H1 (cell line): ENCODE data around the gene PRX. TPM values are rescaled to one million over a fixed set of nuclear protein-coding genes. Genes with fewer than 3 reads are reported as not detected.

Experiments
- CTCF ChIA-PET: fragments of 300-600 bp; sonication (Branson Sonifier 250); formaldehyde crosslinking; loops from one replicate; lab custom pipeline; 2021; ENCODE audit not compliant: partially characterized antibody; lab: Charles Lee
- POLR2A ChIA-PET: fragments of 300-600 bp; sonication (Branson Sonifier 250); formaldehyde crosslinking; loops from one replicate; lab custom pipeline; 2021; ENCODE audit warnings: inconsistent platforms; ENCODE audit not compliant: partially characterized antibody; lab: Charles Lee
- DNase-seq, 2 experiments: peaks; one replicate each; pipeline versions ENCODE4 v3.0.0 to v3.0.0-alpha.2; 2010 to 2022; ENCODE audit warnings: low spot score in 2 of 2, low read depth in 1 of 2, mixed read lengths in 1 of 2
- FAIRE-seq: peaks from 2 replicates; lab custom pipeline; 2011; peaks lifted over from hg19 to GRCh38; lab: Jason Lieb, UNC
- H2AFZ ChIP-seq: 2 replicates; pipeline ENCODE4 v1.8.1; 2012; ENCODE audit warnings: low read length, inconsistent platforms
- H2AK5ac ChIP-seq: 2 replicates; pipeline ENCODE4 v1.6.1; 2013; ENCODE audit warnings: low read depth, low read length
- H2BK120ac ChIP-seq: replicated peaks from 2 replicates; pipeline ENCODE3; 2013; ENCODE audit warnings: low read depth, low read length, inconsistent platforms
- H2BK12ac ChIP-seq: 2 replicates; pipeline ENCODE4 v1.6.1; 2013; ENCODE audit warnings: low read depth, low read length
- H2BK15ac ChIP-seq: 2 replicates; pipeline ENCODE4 v1.6.1; 2013; ENCODE audit warnings: low read length
- H2BK20ac ChIP-seq: 2 replicates; pipeline ENCODE4 v1.6.1; 2013; ENCODE audit warnings: low read length
- H2BK5ac ChIP-seq: 2 replicates; pipeline ENCODE4 v1.6.1; 2013; ENCODE audit warnings: low read depth, low read length
- H3K14ac ChIP-seq: 2 replicates; pipeline ENCODE4 v1.6.1; 2013; ENCODE audit warnings: inconsistent platforms; ENCODE audit not compliant: insufficient read length
- H3K18ac ChIP-seq: 2 replicates; pipeline ENCODE4 v1.6.1; 2013; ENCODE audit warnings: low read length; ENCODE audit errors: extremely low read depth
- H3K23ac ChIP-seq: 2 replicates; pipeline ENCODE4 v1.6.1; 2013; ENCODE audit warnings: inconsistent platforms; ENCODE audit not compliant: insufficient read length
- H3K23me2 ChIP-seq: 2 replicates; pipeline ENCODE4 v1.6.1; 2013; ENCODE audit warnings: low read depth, low read length
- H3K27ac ChIP-seq: 2 replicates; pipeline ENCODE4 v1.6.1; 2011; ENCODE audit warnings: low read depth, low read length, inconsistent platforms
- H3K27me3 ChIP-seq, 4 experiments: replicated peaks in 1 of 4; 1 replicate in 1 of 4; 2 replicates in 3 of 4; pipeline versions ENCODE4 v1.6.1 to v1.8.1; 2011 to 2013; ENCODE audit warnings: low read length in 3 of 4, mild to moderate bottlenecking in 3 of 4, inconsistent platforms in 2 of 4, mixed read lengths in 2 of 4, moderate library complexity in 1 of 4; ENCODE audit not compliant: control insufficient read depth in 3 of 4, insufficient read depth in 3 of 4; ENCODE audit errors: extremely low read depth in 1 of 4
- H3K36me3 ChIP-seq, 4 experiments: 2 replicates each; pipeline versions ENCODE4 v1.6.1 to v1.8.1; 2011 to 2013; ENCODE audit warnings: mild to moderate bottlenecking in 4 of 4, low read length in 3 of 4, moderate library complexity in 2 of 4, control low read depth in 1 of 4, inconsistent platforms in 1 of 4; ENCODE audit not compliant: insufficient read depth in 4 of 4, control insufficient read depth in 2 of 4
- H3K4ac ChIP-seq: replicated peaks from 2 replicates; pipeline ENCODE3; 2013; ENCODE audit warnings: low read length, low read depth, mixed read lengths, inconsistent platforms; ENCODE audit not compliant: insufficient read length
- H3K4me1 ChIP-seq, 4 experiments: replicated peaks in 1 of 4; 1 replicate in 1 of 4; 2 replicates in 3 of 4; pipeline versions ENCODE4 v1.6.1 to v1.8.1; 2011 to 2013; ENCODE audit warnings: low read length in 3 of 4, inconsistent platforms in 2 of 4, mixed read lengths in 1 of 4; ENCODE audit not compliant: insufficient read depth in 4 of 4, control insufficient read depth in 3 of 4
- H3K4me2 ChIP-seq, 2 experiments: 2 replicates each; pipeline versions ENCODE4 v1.6.1 to v1.8.1; 2011 to 2013; ENCODE audit warnings: low read depth in 2 of 2, low read length in 2 of 2, control low read depth in 1 of 2, inconsistent platforms in 1 of 2, mild to moderate bottlenecking in 1 of 2; ENCODE audit not compliant: insufficient read depth in 1 of 2
- H3K4me3 ChIP-seq, 4 experiments: fragments of 200-600, 300-600 bp in 1 of 4; sonication (generic), shearing (Covaris generic), sonication (Bioruptor Twin) in 1 of 4; 2 replicates each; pipeline versions ENCODE4 v1.5.1 to v1.8.1; 2011 to 2016; ENCODE audit warnings: low read length in 4 of 4, low read depth in 3 of 4, control low read depth in 2 of 4, inconsistent platforms in 2 of 4, mild to moderate bottlenecking in 2 of 4, mixed read lengths in 1 of 4, moderate library complexity in 1 of 4; ENCODE audit not compliant: insufficient read depth in 2 of 4; ENCODE audit errors: extremely low read depth in 1 of 4
- H3K56ac ChIP-seq: replicated peaks from 2 replicates; pipeline ENCODE3; 2013; ENCODE audit warnings: low read depth, mild to moderate bottlenecking, mixed read lengths, low read length, inconsistent platforms; ENCODE audit not compliant: insufficient read length
- H3K79me1 ChIP-seq: 2 replicates; pipeline ENCODE4 v1.6.1; 2013; ENCODE audit warnings: low read depth, low read length, control low read depth
- H3K79me2 ChIP-seq, 2 experiments: 2 replicates each; pipeline versions ENCODE4 v1.6.1 to v1.8.1; 2012 to 2013; ENCODE audit warnings: low read length in 2 of 2, mild to moderate bottlenecking in 2 of 2, inconsistent platforms in 1 of 2; ENCODE audit not compliant: insufficient read depth in 2 of 2, control insufficient read depth in 1 of 2
- H3K9ac ChIP-seq, 4 experiments: replicated peaks in 1 of 4; 1 replicate in 1 of 4; 2 replicates in 3 of 4; pipeline versions ENCODE4 v1.6.1 to v1.8.1; 2011 to 2013; ENCODE audit warnings: low read depth in 3 of 4, low read length in 3 of 4, control low read depth in 2 of 4, mild to moderate bottlenecking in 2 of 4, moderate library complexity in 2 of 4, inconsistent platforms in 1 of 4; ENCODE audit errors: extremely low read depth in 1 of 4
- H3K9me3 ChIP-seq, 2 experiments: 2 replicates each; pipeline versions ENCODE4 v1.6.1 to v1.8.1; 2012 to 2013; ENCODE audit warnings: mild to moderate bottlenecking in 2 of 2, moderate library complexity in 2 of 2, control low read depth in 1 of 2, inconsistent platforms in 1 of 2, low read depth in 1 of 2, low read length in 1 of 2, mixed read lengths in 1 of 2; ENCODE audit not compliant: insufficient read depth in 2 of 2
- H4K20me1 ChIP-seq, 2 experiments: replicated peaks in 1 of 2; 2 replicates each; pipeline versions ENCODE3 to v1.8.1; 2011 to 2013; ENCODE audit warnings: inconsistent platforms in 2 of 2, low read length in 2 of 2, mild to moderate bottlenecking in 1 of 2; ENCODE audit not compliant: insufficient read depth in 2 of 2, control insufficient read depth in 1 of 2
- H4K5ac ChIP-seq: 2 replicates; pipeline ENCODE4 v1.6.1; 2013; ENCODE audit warnings: low read length, low read depth, mixed read lengths, inconsistent platforms; ENCODE audit not compliant: insufficient read length
- H4K8ac ChIP-seq: 2 replicates; pipeline ENCODE4 v1.8.0; 2013; ENCODE audit warnings: mild to moderate bottlenecking, moderate library complexity, low read length, inconsistent platforms; ENCODE audit not compliant: insufficient read depth; ENCODE audit errors: extremely low read depth
- H4K91ac ChIP-seq: replicated peaks from 2 replicates; pipeline ENCODE3; 2013; ENCODE audit warnings: low read length, mixed read lengths, inconsistent platforms; ENCODE audit not compliant: insufficient read length
- KDM4A ChIP-seq: IDR thresholded peaks from one replicate; pipeline ENCODE4 v1.7.1; 2012; ENCODE audit warnings: low read depth, mild to moderate bottlenecking, moderate library complexity, low read length, inconsistent platforms; ENCODE audit not compliant: severe bottlenecking
- KDM5A ChIP-seq: fragments of 200-600 bp; IDR thresholded peaks from 2 replicates; pipeline ENCODE4 v1.7.1; 2012; ENCODE audit warnings: mild to moderate bottlenecking, low read length, inconsistent platforms, mixed read lengths
- POLR2AphosphoS5 ChIP-seq: IDR thresholded peaks from 2 replicates; pipeline ENCODE4 v1.6.1; 2011; ENCODE audit warnings: low read depth, low read length
- RAD21 ChIP-seq, 2 experiments: IDR thresholded peaks in 1 of 2; conservative IDR thresholded peaks in 1 of 2; 2 replicates each; pipeline ENCODE4 v1.6.1; 2011; ENCODE audit warnings: low read depth in 2 of 2, low read length in 2 of 2, improper control_type of control experiment in 1 of 2, inconsistent platforms in 1 of 2, mild to moderate bottlenecking in 1 of 2, moderate library complexity in 1 of 2
- SP1 ChIP-seq: IDR thresholded peaks from 2 replicates; pipeline ENCODE4 v1.6.1; 2011; ENCODE audit warnings: low read depth, low read length
- SUZ12 ChIP-seq: fragments of 200-600 bp; sonication (generic); IDR thresholded peaks from 2 replicates; pipeline ENCODE4 v1.6.1; 2012; ENCODE audit warnings: mild to moderate bottlenecking, inconsistent platforms, low read length, moderate library complexity, mixed read lengths
- USF2 ChIP-seq: IDR thresholded peaks from 2 replicates; pipeline ENCODE4 v1.6.1; 2011; ENCODE audit warnings: low read length, improper control_type of control experiment
- WGBS, 2 experiments: shearing (Covaris generic) in 1 of 2; methylation state at CpG; one replicate each; pipeline versions ENCODE4 v1.1.6 to v1.1.7; 2013 to 2015; ENCODE audit warnings: low lambda C conversion rate in 2 of 2, mixed read lengths in 2 of 2, inconsistent platforms in 1 of 2, low coverage in 1 of 2, missing lambda C conversion rate in 1 of 2; ENCODE audit not compliant: insufficient replicate concordance in 2 of 2, insufficient coverage in 1 of 2, insufficient read length in 1 of 2; ENCODE audit errors: extremely low coverage in 1 of 2, missing lambda C conversion rate in 1 of 2; 5-methylcytosine and 5-hydroxymethylcytosine counted together
- polyA plus RNA-seq, 7 experiments: library from polyadenylated mRNA; depleted of rRNA in 3 of 7; stranded (reverse) in 5 of 7; unstranded in 2 of 7; fragments of >200 nt in 5 of 7; fragments of 200-250 nt in 2 of 7; gene quantifications; 1 replicate in 5 of 7; 2 replicates in 1 of 7; 4 replicates in 1 of 7; pipeline versions ENCODE4 v1.2.1 to v1.2.3, GENCODE V29; 2011 to 2013; ENCODE audit warnings: missing spikeins in 2 of 7, mixed read lengths in 2 of 7
- total RNA-seq: library from RNA; stranded (reverse); fragmentation: NEBNext Ultra II Directional; extraction: Animal tissue kit (Norgen Biotek cat#: 25700); gene quantifications from 2 replicates; pipeline ENCODE4 v1.2.1, GENCODE V29; 2021

The PRX gene
- total and polyA plus RNA-seq, 2 of the 8 experiments (the other 6 are each of a cell fraction or from before 2014, with no cell fraction given): 2.8 to 5.8 TPM

GRCh38 chr19:40424637-40425449, 11.7 kb upstream of the PRX start:
- peak overlapping the region; percentile 60 to 81 (median 68); a peak in 6 of 7 replicates for H3K9ac ChIP-seq
- H3K56ac ChIP-seq: peak overlapping the region; percentile 52
- 7% methylated on average over 16 of the region's 28 CpGs; no CpG with 5 or more reads in 1 of the 2 experiments for WGBS, 2 experiments
- peak overlapping the region; percentile 94 for H2BK5ac ChIP-seq
- no peak overlapping the region for H4K91ac ChIP-seq
- no peak overlapping the region for H3K23ac ChIP-seq
- peak in 1 of 2 experiments; percentile 90 for DNase-seq
- no peaks in the 10 kb centered on the region; the same call in 1 of the 2 replicates for H3K79me1 ChIP-seq
- H3K79me2 ChIP-seq: no peaks in the 10 kb centered on the region
- peak overlapping the region; percentile 71 for H3K4ac ChIP-seq
- H4K5ac ChIP-seq: peak overlapping the region; percentile 79
- no peak overlapping the region; the same call in 1 of the 2 replicates for H4K8ac ChIP-seq
- peak overlapping the region; percentile 4 for H2BK120ac ChIP-seq
- CTCF ChIA-PET: interaction anchor here (0.8 to 3.3 kb wide), 9 partner anchors 9 to 119 kb away, joined by 3 to 16 read pairs (median 5); partner anchors contain the start of genes PRX and SERTAD3
- peaks cover 12% of the 10 kb centered on the region for H3K23me2 ChIP-seq
- peaks cover 0 to 6% (median 4%) of the 10 kb centered on the region in 4 experiments; a peak in 3 of 7 replicates for H3K4me1 ChIP-seq
- peaks cover 0 to 2% (median 0%) of the 10 kb centered on the region in 4 experiments; a peak in 2 of 8 replicates for H3K36me3 ChIP-seq
- FAIRE-seq: no peak
- H3K18ac ChIP-seq: peak overlapping the region; percentile 76
- H2AFZ ChIP-seq: peak overlapping the region; percentile 77; the same call in 1 of the 2 replicates
- H4K20me1 ChIP-seq: no peaks in the 10 kb centered on the region
- peak overlapping the region; percentile 83 to 95 for H3K4me2 ChIP-seq
- 0 out of 2 replicates have a peak overlapping the region, but pooled peaks have one; percentile 84 for H2BK12ac ChIP-seq
- H2BK15ac ChIP-seq: peak overlapping the region; percentile 48; the same call in 1 of the 2 replicates
- H2AK5ac ChIP-seq: no peak overlapping the region
- peak overlapping the region; percentile 58 to 79 (median 71) for H3K4me3 ChIP-seq
- no peaks in the 10 kb centered on the region for H3K9me3 ChIP-seq
- H3K27ac ChIP-seq: peak overlapping the region; percentile 69; the same call in 1 of the 2 replicates
- H3K27me3 ChIP-seq: no peaks in the 10 kb centered on the region
- POLR2A ChIA-PET: interaction anchor here (0.7 to 3.1 kb wide), 10 partner anchors 10 to 374 kb away, joined by 3 to 20 read pairs (median 3); partner anchors contain the start of genes PRX and SERTAD3
- H3K14ac ChIP-seq: no peak overlapping the region
- no peak overlapping the region for H2BK20ac ChIP-seq
- TF ChIP-seq RAD21 (IDR thresholded peaks at IDR 0.05 in 1 of 2, conservative IDR thresholded peaks at IDR 0.05 in 1 of 2; ENCODE audit: low read depth in 2 of 2, low read length in 2 of 2): peak in 1 of 2 experiments; percentile 26; a peak in 1 of 4 replicates
- 0 out of 2 replicates have a peak, but pooled peaks have one; percentile 48 for TF ChIP-seq POLR2AphosphoS5
- 0 out of 2 replicates have a peak, but pooled peaks have one; percentile 29 for TF ChIP-seq KDM5A
- TF ChIP-seq SP1: 0 out of 2 replicates have a peak, but pooled peaks have one; percentile 5
- TF ChIP-seq KDM4A: peak; percentile 49
- no peak for TF ChIP-seq USF2
- no peak for TF ChIP-seq SUZ12
